Measurements from ENCODE around the gene CIPC.

The CIPC gene

GRCh38 chr14:77097700-77098528 is at the start of gene CIPC:
CIPC (plus strand) TSS chr14:77098258; CDS start chr14:77105709, 7,451 bp downstream.
- DNase-seq = peak; percentile 99

GRCh38 chr14:77051116-77051515 is 46.9 kb upstream of the CIPC start:
- peak; percentile 22 for DNase-seq

GRCh38 chr14:77052281-77053044 is 45.6 kb upstream of the CIPC start:
- no peak for DNase-seq

GRCh38 chr14:77053046-77053841 is 44.8 kb upstream of the CIPC start:
- DNase-seq = peak; percentile 84

GRCh38 chr14:77055306-77055705 is 42.8 kb upstream of the CIPC start:
- DNase-seq = no peak

GRCh38 chr14:77055981-77056380 is 42.1 kb upstream of the CIPC start:
- no peak for DNase-seq

- DNase-seq = no peak
Measured at GRCh38 chr14:77058117-77058516, 39.9 kb upstream of the CIPC start.

- no peak for DNase-seq
Measured at GRCh38 chr14:77058785-77059184, 39.3 kb upstream of the CIPC start.

- DNase-seq = peak; percentile 71
Measured at GRCh38 chr14:77059276-77059915, 38.7 kb upstream of the CIPC start.

GRCh38 chr14:77061630-77062257 is 36.3 kb upstream of the CIPC start:
- no peak for DNase-seq

GRCh38 chr14:77062261-77062660 is 35.8 kb upstream of the CIPC start:
- no peak for DNase-seq

GRCh38 chr14:77063571-77064171 is 34.4 kb upstream of the CIPC start:
- no peak for DNase-seq

GRCh38 chr14:77064521-77065178 is 33.4 kb upstream of the CIPC start:
- no peak for DNase-seq

GRCh38 chr14:77065851-77066577 is 32.0 kb upstream of the CIPC start:
- DNase-seq = no peak

- no peak for DNase-seq
Measured at GRCh38 chr14:77066578-77067172, 31.4 kb upstream of the CIPC start.

GRCh38 chr14:77067632-77068516 is 30.2 kb upstream of the CIPC start:
- peak; percentile 80 for DNase-seq

GRCh38 chr14:77068517-77069200 is 29.4 kb upstream of the CIPC start:
- no peak for DNase-seq

- no peak for DNase-seq
Measured at GRCh38 chr14:77069551-77069950, 28.5 kb upstream of the CIPC start.

All from hematopoietic multipotent progenitor cell treated with erythropoietin and hydrocortisone succinate and interleukin-3 and kit ligand, for 6 days (in vitro differentiated cells).